Panc1 (cell line): ENCODE results near the gene FGD5.

ENCODE experiments used
- POLR2AphosphoS5 ChIP-seq: IDR thresholded peaks from 2 replicates; pipeline ENCODE4 v1.6.1; 2012; ENCODE audit warnings: mild to moderate bottlenecking, low read depth, low read length, moderate library complexity
- SIN3A ChIP-seq: IDR thresholded peaks from 2 replicates; pipeline ENCODE4 v1.6.1; 2012; ENCODE audit warnings: low read depth, mild to moderate bottlenecking, low read length, moderate library complexity, borderline replicate concordance; ENCODE audit not compliant: insufficient read depth
- TCF7L2 ChIP-seq: IDR thresholded peaks from 2 replicates; pipeline ENCODE4 v1.6.1; 2011; ENCODE audit warnings: mild to moderate bottlenecking, low read depth, low read length, inconsistent platforms
- TF ChIP-seq, protein P1 (sequence below): fragments of 450-650 bp; IDR thresholded peaks from 2 replicates; pipeline ENCODE4 v1.5.1; 2017; ENCODE audit warnings: mild to moderate bottlenecking
- TF ChIP-seq, protein P2 (sequence below), 2 experiments: IDR thresholded peaks; 2 replicates each; pipeline ENCODE4 v1.6.1; 2011 to 2012; ENCODE audit warnings: low read depth in 2 of 2, control low read depth in 1 of 2, low read length in 1 of 2, mild to moderate bottlenecking in 1 of 2, moderate library complexity in 1 of 2; ENCODE audit not compliant: insufficient read depth in 1 of 2

DNA sequence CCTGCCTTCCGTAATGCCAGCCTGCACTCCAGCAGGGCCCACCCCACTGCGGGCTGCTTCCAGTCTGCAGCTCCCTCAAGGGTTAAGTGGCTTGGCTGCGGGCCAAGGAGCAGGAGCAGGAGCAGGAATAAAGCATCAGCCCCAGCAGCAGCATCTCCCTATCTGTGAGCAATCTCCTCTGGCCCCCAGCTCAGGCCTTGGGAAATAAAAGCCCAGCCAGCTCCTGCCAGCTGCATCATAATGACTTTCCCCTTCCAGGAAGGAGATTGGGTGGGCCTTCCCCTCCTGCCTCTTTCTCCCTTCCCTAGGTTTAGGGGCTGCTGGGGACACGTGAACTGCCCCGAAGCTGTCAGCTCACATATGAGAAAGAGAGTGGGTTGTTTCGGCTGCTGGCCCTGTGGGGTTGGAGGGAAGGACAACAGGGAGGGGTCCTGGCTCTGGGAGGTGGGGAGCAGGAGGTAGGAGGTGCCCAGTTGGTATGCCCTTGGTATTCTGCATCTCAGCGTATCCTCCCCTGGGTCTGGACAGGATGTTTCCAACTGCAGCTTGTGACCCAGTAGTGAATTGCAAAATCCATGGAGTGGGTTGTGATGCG is 34.6 kb upstream of the FGD5 start:
- TF ChIP-seq, protein P1, sequence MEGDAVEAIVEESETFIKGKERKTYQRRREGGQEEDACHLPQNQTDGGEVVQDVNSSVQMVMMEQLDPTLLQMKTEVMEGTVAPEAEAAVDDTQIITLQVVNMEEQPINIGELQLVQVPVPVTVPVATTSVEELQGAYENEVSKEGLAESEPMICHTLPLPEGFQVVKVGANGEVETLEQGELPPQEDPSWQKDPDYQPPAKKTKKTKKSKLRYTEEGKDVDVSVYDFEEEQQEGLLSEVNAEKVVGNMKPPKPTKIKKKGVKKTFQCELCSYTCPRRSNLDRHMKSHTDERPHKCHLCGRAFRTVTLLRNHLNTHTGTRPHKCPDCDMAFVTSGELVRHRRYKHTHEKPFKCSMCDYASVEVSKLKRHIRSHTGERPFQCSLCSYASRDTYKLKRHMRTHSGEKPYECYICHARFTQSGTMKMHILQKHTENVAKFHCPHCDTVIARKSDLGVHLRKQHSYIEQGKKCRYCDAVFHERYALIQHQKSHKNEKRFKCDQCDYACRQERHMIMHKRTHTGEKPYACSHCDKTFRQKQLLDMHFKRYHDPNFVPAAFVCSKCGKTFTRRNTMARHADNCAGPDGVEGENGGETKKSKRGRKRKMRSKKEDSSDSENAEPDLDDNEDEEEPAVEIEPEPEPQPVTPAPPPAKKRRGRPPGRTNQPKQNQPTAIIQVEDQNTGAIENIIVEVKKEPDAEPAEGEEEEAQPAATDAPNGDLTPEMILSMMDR: no peak
- TF ChIP-seq, protein P2, sequence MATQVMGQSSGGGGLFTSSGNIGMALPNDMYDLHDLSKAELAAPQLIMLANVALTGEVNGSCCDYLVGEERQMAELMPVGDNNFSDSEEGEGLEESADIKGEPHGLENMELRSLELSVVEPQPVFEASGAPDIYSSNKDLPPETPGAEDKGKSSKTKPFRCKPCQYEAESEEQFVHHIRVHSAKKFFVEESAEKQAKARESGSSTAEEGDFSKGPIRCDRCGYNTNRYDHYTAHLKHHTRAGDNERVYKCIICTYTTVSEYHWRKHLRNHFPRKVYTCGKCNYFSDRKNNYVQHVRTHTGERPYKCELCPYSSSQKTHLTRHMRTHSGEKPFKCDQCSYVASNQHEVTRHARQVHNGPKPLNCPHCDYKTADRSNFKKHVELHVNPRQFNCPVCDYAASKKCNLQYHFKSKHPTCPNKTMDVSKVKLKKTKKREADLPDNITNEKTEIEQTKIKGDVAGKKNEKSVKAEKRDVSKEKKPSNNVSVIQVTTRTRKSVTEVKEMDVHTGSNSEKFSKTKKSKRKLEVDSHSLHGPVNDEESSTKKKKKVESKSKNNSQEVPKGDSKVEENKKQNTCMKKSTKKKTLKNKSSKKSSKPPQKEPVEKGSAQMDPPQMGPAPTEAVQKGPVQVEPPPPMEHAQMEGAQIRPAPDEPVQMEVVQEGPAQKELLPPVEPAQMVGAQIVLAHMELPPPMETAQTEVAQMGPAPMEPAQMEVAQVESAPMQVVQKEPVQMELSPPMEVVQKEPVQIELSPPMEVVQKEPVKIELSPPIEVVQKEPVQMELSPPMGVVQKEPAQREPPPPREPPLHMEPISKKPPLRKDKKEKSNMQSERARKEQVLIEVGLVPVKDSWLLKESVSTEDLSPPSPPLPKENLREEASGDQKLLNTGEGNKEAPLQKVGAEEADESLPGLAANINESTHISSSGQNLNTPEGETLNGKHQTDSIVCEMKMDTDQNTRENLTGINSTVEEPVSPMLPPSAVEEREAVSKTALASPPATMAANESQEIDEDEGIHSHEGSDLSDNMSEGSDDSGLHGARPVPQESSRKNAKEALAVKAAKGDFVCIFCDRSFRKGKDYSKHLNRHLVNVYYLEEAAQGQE (IDR thresholded peaks at IDR 0.05; ENCODE audit: insufficient read depth in 1 of 2, low read depth in 2 of 2, low read length in 1 of 2): no peak
- no peak for TF ChIP-seq TCF7L2
- TF ChIP-seq POLR2AphosphoS5: no peak
- TF ChIP-seq SIN3A: no peak
